Hematopoietic multipotent progenitor cell treated with erythropoietin and hydrocortisone succinate and interleukin-3 and kit ligand, for 8 days (in vitro differentiated cells): ENCODE data around the gene HMCN2.
A peak's percentile ranks its signal among the peaks of the same experiment; 100 is the strongest.
"Not testable (repeated sequence)": the region's sequence is repeated elsewhere in the genome, so short reads cannot be mapped to it uniquely, and the experiment has no call there.

Experiments
- DNase-seq: peaks from one replicate; pipeline ENCODE4 v3.0.0-alpha.2; 2015

The HMCN2 gene

GRCh38 chr9:130421802-130422276, 156.3 kb downstream of the HMCN2 start:
- DNase-seq: no peak

- DNase-seq: no peak
These were observed 157.0 kb downstream of the HMCN2 start for GRCh38 chr9:130422546-130422945.

DNA sequence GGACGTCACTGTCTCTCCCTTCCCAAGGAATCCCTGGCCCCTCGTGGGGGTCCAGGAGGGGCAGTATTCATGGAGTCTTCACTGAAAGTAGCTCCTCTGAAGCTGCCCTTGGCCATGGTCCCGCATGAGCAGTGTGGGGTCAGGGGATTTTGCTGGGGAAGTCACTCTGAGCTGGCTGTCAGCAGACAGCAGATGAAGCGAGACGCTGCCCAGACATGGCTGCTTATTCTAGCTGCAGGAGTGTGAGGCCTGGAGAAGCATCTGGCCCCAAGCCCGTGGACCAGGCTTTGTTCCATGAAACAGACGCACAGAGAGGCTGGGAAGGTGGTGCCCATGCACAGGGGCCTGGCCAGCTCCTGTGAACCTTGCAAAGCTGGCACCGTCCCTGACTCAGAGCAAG, 157.7 kb downstream of the HMCN2 start:
- DNase-seq: no peak

GRCh38 chr9:130424595-130425454, 159.3 kb downstream of the HMCN2 start:
- DNase-seq: no peak

GRCh38 chr9:130425741-130426466, 160.3 kb downstream of the HMCN2 start:
- DNase-seq: no peak

DNA sequence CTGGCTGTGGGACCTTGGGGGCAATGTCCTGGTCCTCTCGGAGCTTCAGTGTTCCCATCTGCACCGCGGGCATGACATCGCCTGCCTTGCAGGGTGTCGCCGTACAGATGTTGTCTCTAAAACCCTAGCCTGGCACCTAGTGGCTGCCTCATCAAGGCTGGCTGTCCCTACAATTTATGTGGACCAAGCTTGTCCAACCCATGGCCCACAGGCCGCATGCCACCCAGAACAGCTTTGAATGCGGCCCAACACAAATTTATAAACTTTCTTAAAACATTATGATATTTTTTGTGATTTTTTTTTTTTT, 160.9 kb downstream of the HMCN2 start:
- no peak for DNase-seq

GRCh38 chr9:130426883-130427282, 161.3 kb downstream of the HMCN2 start:
- no peak for DNase-seq

- no peak for DNase-seq
These were observed 161.8 kb downstream of the HMCN2 start for GRCh38 chr9:130427326-130427725.

GRCh38 chr9:130428086-130428665, 162.6 kb downstream of the HMCN2 start:
- no peak for DNase-seq

DNA sequence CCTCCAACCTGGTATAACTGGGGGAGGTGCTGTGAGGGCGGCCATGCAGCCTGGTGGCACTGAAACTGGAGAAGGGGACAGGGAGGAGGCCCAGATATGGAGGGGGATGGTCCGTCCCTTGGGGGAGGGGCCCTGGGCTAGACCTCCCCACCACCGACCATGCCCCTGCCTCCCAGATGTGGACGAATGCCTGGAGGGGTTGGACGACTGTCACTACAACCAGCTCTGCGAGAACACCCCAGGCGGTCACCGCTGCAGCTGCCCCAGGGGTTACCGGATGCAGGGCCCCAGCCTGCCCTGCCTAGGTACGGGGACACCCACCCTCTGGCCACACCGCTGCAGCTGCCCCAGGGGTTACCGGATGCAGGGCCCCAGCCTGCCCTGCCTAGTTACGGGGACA, 163.8 kb downstream of the HMCN2 start:
- no peak for DNase-seq

DNA sequence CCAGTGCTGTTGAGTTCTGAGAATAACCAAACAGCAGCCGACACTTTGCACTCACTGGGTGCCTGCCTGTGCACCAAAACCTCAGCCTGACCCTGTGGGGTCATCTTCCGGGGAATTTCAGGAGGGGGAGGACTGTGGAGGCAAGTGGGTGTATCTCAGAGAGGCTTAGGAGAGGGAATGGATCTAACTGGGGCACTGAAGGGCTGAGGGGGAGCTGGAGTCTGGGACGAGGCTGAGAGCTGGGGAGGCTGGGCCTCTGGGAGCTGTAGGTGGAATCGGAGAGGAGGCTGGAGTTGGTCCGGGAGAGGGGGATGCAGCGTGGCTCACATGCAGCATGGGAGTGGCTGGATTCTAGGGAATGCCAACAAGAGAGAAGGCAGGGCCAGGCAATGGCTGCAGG, 164.3 kb downstream of the HMCN2 start:
- no peak for DNase-seq

DNA sequence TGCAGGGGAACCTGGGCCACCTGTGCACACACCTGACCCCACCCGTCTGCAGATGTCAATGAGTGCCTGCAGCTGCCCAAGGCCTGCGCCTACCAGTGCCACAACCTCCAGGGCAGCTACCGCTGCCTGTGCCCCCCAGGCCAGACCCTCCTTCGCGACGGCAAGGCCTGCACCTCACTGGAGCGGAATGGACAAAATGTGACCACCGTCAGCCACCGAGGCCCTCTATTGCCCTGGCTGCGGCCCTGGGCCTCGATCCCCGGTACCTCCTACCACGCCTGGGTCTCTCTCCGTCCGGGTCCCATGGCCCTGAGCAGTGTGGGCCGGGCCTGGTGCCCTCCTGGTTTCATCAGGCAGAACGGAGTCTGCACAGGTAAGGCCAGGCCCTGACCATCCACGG, 164.7 kb downstream of the HMCN2 start:
- no peak for DNase-seq

DNA sequence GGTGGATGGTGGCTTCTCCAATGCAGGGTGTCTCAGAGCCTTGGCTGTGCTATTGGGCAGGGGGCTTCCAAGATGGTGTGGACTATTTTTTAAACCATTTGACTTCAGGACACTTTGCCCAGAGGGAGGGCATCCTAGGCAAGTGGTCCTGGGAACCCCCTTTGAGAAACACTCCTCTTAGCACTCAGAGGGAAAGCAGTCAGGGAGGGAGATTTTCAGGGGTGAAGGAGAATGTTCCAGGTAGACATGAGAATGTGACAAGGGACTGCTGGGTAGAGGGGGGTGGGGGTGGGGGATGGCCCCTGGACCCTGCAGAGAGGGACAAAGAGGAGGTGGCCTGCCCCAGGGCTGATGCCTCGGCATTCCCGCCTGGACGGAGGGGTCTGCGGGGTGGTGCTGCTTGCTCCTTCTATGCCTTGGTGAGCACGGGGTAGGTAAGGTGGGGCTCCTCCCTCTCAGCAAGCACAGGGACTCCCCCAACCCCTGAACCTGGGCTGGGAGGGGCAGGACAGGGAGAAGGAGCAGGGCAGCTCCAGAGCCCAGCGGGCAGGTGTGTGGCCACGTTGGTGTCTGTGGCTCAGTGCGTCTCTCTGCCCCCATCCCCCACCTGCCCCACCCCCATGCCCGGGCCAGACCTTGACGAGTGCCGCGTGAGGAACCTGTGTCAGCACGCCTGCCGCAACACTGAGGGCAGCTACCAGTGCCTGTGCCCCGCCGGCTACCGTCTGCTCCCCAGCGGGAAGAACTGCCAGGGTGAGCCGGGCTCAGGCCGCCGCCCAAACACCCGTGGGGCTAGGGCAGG, 165.4 kb downstream of the HMCN2 start:
- no peak for DNase-seq

- DNase-seq: no peak
These were observed 166.2 kb downstream of the HMCN2 start for GRCh38 chr9:130431536-130432303.

- DNase-seq: no peak
These were observed 166.8 kb downstream of the HMCN2 start for GRCh38 chr9:130432362-130432761.

- no peak for DNase-seq
These were observed 167.2 kb downstream of the HMCN2 start for GRCh38 chr9:130432796-130433167.

DNA sequence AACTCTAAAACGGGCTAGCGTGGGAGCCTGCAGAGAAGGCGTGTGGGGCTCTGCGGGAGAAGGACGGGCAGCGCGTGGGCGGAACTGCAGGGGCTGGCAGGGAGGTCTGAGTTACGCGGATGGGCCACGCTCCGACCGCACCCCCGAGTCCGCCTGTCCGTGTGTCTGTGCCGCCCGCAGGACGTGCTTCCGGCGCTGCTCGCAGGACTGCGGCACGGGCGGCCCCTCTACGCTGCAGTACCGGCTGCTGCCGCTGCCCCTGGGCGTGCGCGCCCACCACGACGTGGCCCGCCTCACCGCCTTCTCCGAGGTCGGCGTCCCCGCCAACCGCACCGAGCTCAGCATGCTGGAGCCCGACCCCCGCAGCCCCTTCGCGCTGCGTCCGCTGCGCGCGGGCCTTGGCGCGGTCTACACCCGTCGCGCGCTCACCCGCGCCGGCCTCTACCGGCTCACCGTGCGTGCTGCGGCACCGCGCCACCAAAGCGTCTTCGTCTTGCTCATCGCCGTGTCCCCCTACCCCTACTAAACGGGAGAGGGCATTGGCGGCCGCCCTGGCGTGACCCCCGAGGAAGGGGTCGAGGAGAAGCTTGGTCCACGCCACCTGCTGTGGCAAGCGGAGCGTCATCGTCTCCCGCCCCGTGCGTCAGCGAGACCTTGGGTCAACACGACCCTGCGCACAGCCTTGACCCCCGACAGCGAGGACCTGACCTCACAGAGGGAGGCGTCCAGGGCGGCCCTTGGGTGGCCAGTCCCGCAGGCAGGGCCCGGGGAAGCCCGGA, 167.8 kb downstream of the HMCN2 start:
- DNase-seq: peak; percentile 25

DNA sequence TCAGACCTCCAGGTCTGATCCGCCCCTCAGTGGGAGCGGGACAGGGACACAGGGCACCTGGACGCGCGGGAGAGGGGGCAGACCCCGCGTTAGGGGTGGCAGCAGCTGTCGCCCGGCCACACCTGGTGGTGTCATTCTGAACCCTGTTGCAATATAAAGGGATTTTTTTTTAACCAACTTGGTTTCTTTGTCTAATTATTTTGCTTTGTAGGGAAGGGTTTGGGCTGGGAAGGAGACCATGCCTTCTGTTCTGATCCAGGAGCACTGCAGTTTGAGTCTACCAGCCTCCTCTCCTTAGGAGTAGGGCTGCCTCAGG, 168.3 kb downstream of the HMCN2 start:
- DNase-seq: no peak

- DNase-seq: not testable (repeated sequence)
These were observed 169.1 kb downstream of the HMCN2 start for GRCh38 chr9:130434656-130435055.

DNA sequence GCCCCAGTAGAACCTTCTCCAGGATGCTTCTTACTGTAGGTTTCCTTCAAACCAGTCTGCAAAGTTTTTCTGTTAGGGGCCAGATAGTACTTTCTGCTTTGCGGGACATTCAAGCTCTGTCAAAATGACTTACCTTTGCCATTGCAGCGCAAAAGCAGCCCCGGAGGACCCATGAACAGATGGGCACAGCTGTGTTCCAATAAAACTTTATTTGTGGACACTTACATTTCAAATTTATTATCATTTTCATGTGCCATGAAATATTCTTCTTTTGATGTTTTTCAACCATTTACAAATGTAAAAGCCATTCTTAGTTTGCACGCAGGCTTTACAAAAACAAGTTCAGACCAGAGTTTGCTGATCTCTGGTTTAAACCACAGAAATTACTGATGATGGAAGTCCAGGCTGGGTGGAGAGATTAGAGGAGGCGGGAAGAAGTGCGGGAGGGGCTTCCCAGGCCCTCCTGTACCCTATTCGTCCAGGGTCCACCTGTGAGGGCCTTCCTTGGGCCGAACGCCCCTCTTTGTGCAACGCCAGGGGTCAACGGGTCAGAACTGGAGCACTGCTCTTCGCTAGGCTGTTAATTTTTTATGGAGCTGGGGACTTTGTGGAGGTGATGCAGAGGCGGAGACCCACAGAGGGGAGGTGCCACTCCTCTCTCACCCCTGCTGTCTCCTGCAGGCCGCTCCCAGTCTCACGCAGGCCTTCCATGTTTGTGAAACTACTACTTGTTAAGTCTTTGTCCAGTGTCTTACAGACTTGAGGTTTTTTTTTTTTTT, 171.6 kb downstream of the HMCN2 start:
- no peak for DNase-seq
